Right atrium auricular region (tissue), 2 donors: Measurements from ENCODE around the gene TELO2. TPM values are rescaled to one million over a fixed set of nuclear protein-coding genes. Genes with fewer than 3 reads are reported as not detected.

Experiments
- DNase-seq: peaks from one replicate; pipeline ENCODE4 v3.0.0-alpha.2; 2019; ENCODE audit warnings: low spot score
- H3K27ac ChIP-seq, 2 donors: fragments of 200-600 bp; sonication (generic); 1 replicate in 1 of 2; 2 replicates in 1 of 2; pipeline ENCODE4 v1.5.1; 2016 to 2019
- H3K27me3 ChIP-seq, 2 donors: fragments of 200-600 bp; sonication (generic); one replicate each; pipeline versions ENCODE4 v1.5.1 to v1.6.0; 2017 to 2019
- H3K36me3 ChIP-seq: fragments of 200-600 bp; sonication (generic); one replicate; pipeline ENCODE4 v1.5.1; 2016
- H3K4me1 ChIP-seq, 2 donors: fragments of 200-600 bp; sonication (generic); one replicate each; pipeline versions ENCODE4 v1.5.1 to v1.6.0; 2017 to 2019
- H3K4me3 ChIP-seq, 2 donors: fragments of 200-600 bp; sonication (generic); 1 replicate in 1 of 2; 2 replicates in 1 of 2; pipeline ENCODE4 v1.5.1; 2017 to 2019; ENCODE audit warnings: mild to moderate bottlenecking in 1 of 2, moderate library complexity in 1 of 2
- H3K9me3 ChIP-seq, 2 donors: fragments of 200-600 bp; sonication (generic); one replicate each; pipeline ENCODE4 v1.5.1; 2019
- total RNA-seq, 2 donors: library from RNA; depleted of rRNA; stranded (reverse); fragments of >200 nt; gene quantifications; one replicate each; pipeline ENCODE4 v1.1.0, GENCODE V29; 2016
- TF ChIP-seq, protein P1 (sequence below), 2 donors: fragments of 200-600 bp; sonication (generic); IDR thresholded peaks; one replicate each; pipeline ENCODE4 v1.5.1; 2019; ENCODE audit warnings: antibody characterized with exemption in 2 of 2

Gene TELO2
- total RNA-seq, 2 donors from 2014 or later, result 11.3 to 11.5 TPM

DNA sequence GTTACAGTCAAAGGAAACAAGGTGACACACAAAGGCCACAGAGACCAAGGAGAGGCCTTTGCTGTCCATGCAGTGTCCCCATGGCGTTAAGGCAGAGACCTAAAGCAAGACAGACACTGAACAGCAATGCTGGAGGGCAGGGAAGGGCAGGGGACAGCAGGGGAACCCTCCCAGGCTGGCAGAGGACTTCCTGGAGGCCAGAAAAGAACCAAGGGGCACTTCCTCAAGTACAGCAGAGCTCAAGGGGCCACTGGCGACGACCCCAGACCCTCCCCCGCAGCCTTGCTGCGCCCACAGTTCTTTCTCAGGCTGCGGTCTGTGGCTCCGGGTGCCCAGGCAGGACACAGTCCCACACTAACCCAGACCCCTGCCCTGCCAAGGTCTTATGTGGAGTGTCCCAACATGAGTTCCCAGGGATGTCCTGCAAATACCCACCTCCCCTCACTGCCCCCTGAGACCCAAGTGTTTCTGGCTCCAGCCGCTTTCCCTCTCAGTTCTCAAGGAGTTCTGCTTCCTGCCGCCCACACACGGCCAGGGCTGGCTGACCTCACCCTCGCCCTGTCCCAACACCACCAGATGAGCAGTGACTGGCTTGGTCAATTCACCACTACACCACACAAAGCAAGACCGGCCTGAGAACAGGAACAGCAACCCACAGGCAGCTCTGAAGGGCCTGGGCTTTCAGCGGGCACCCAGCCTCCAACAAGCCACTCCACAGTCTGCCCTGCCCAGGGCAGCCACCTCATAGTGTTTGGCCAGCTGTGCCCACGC, 22.5 kb upstream of the TELO2 start:
- Histone ChIP-seq H3K27me3 (no peaks in the 10 kb centered on the region), H3K36me3 (no peaks in the 10 kb centered on the region), H3K27ac (no peak overlapping the region), H3K9me3 (no peaks in the 10 kb centered on the region), H3K4me1 (peaks cover 0 to 32% of the 10 kb centered on the region in 2 donors), H3K4me3 (no peak overlapping the region)
- DNase-seq, result no peak
- TF ChIP-seq, protein P1, sequence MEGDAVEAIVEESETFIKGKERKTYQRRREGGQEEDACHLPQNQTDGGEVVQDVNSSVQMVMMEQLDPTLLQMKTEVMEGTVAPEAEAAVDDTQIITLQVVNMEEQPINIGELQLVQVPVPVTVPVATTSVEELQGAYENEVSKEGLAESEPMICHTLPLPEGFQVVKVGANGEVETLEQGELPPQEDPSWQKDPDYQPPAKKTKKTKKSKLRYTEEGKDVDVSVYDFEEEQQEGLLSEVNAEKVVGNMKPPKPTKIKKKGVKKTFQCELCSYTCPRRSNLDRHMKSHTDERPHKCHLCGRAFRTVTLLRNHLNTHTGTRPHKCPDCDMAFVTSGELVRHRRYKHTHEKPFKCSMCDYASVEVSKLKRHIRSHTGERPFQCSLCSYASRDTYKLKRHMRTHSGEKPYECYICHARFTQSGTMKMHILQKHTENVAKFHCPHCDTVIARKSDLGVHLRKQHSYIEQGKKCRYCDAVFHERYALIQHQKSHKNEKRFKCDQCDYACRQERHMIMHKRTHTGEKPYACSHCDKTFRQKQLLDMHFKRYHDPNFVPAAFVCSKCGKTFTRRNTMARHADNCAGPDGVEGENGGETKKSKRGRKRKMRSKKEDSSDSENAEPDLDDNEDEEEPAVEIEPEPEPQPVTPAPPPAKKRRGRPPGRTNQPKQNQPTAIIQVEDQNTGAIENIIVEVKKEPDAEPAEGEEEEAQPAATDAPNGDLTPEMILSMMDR (IDR thresholded peaks at IDR 0.05), result no peak

DNA sequence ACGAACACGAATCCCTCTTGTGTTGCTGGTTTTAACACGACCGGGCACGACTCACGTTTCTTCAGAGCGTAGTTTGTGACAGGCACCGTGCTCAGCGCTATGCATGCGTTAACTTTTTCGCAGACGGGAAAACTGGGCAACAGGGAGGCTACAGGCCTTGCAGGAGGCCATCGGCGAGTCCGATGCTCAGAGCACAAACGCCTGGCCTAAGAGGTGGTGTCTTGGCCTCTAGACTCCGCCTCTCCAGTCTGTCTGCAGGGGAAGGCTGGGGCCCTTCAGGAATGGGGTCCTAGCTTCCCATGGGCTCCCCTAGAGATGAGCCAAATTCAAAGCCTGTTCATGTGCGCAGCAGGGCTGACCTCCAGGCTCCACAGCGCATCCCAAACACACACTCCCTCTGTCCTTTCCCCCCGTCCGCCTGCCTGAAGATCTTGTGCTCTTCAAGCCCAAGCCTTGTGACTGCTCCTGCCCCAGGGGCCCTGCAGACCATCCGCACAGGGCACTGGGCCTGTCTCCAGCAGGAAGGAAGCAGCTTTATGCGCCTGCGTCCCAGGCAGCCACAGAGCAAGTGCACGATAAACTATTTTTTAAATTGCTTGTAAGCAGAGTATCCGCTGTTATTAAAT, 21.5 kb upstream of the TELO2 start:
- H3K9me3 ChIP-seq, result no peaks in the 10 kb centered on the region
- DNase-seq, result no peak
- TF ChIP-seq, protein P1 (IDR thresholded peaks at IDR 0.05), result no peak
- no peaks in the 10 kb centered on the region for H3K36me3 ChIP-seq
- H3K4me1 ChIP-seq, result peaks cover 0 to 35% of the 10 kb centered on the region in 2 donors
- no peak overlapping the region for H3K27ac ChIP-seq
- H3K4me3 ChIP-seq, result no peak overlapping the region
- H3K27me3 ChIP-seq, result no peaks in the 10 kb centered on the region

DNA sequence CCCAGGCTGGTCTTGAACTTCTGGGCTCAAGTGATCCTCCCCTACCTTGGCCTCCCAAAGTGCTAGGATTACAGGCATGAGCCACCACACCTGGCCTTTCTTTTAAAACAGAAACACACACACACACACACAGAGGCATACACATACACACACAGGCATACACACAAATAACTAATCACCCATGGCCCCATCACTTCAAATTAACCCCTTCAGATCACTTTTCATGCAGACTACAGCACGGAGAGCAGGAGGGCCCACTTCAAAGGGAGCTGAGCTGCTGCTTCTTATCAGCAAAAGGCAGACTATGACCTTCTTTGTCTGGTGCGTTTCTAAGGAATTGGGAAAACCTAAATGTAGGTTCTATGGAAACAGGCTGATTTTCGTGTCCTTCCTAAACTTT, 20.2 kb upstream of the TELO2 start:
- TF ChIP-seq, protein P1 (IDR thresholded peaks at IDR 0.05), result no peak
- no peaks in the 10 kb centered on the region for H3K36me3 ChIP-seq
- no peaks in the 10 kb centered on the region for H3K9me3 ChIP-seq
- no peaks in the 10 kb centered on the region for H3K27me3 ChIP-seq
- no peak overlapping the region for H3K27ac ChIP-seq
- H3K4me1 ChIP-seq, result peaks cover 0 to 35% of the 10 kb centered on the region in 2 donors
- no peak for DNase-seq
- H3K4me3 ChIP-seq, result no peak overlapping the region

DNA sequence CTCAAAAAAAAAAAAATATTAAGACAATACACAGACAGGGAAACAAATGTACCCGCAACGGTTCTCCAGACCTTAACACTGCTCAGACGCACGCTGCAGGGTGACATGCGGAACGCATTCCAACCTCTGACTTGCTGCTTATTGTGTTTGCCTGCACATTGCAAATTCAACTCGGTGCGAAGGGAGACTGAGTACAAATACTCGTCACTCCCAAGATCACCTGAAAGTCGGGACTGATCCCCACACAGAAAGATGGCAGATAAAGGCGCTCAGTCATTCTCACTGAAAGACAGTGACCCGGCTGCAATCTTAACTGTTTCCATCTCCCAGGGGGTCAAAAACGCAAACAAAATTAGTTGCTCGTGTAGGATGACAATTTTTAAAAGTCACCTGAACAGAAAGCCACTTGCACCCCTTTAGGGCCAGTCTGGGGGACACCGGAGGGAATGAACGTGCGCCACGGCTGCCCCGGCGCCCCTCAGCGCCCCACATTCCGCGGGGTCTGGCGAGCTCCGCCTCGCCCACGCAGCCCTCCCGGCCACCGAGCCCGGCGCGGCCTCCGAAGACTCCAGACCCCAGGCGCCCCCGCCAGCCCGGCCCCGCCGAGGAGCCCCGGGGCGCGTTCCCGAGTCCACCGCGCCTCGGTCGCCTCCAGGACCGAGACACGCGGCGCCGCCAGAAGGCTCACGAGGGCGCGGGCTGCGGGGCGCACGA, 18.9 kb upstream of the TELO2 start:
- no peaks in the 10 kb centered on the region for H3K36me3 ChIP-seq
- no peak for DNase-seq
- H3K4me1 ChIP-seq, result peaks cover 0 to 35% of the 10 kb centered on the region in 2 donors
- H3K27me3 ChIP-seq, result no peaks in the 10 kb centered on the region
- H3K9me3 ChIP-seq, result no peaks in the 10 kb centered on the region
- TF ChIP-seq, protein P1 (IDR thresholded peaks at IDR 0.05), result no peak
- peak overlapping the region; percentile 74 to 98 for H3K4me3 ChIP-seq
- peak overlapping the region; percentile 84 to 94 for H3K27ac ChIP-seq

DNA sequence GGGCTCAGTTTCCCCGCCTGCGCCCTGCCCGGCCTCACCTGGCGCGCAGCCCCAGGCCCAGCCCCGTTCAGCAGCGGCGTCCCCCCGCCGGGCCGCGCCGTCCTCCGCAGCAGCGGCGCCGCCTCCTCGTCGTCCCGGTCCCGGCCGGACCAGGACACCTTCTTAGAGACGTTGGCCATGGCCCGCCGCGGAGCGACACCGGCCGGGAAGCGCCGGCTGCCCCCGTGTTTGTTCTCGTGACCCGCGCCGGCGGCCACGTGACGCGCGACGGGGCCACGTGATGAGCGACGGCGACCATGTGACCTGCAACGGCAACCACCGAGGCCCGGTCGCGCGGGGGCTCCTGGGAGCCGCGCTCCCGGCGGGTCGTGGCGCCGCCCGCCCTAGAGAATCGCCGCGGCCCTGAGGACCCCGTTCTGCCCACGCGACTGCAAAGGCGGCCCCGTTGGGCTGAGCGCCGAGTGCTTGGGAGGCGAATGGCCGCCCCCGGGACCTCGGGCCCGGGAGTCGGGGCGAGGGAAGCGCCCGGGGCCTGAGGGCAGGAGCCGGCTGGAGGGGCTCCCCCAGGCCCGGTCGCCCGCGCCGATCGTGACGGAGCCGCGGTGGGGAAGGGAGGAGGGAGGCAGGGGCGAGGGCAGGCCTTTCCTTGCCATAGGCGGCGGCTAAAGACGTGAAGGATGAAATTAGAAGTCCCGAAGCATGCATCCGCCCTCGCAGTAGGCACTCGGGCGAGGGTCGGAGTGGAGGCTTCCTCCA, 18.2 kb upstream of the TELO2 start, which contains the start of gene CLCN7:
Gene CLCN7 (minus strand): TSS at position 233 of the 756 bp plus-strand sequence. CDS start 54 bp downstream, at position 179.
- Histone ChIP-seq H3K27ac (peak within 1 kb of the TSS; percentile 84 to 94), H3K27me3 (no peaks in the 10 kb centered on the region), H3K9me3 (no peaks in the 10 kb centered on the region), H3K36me3 (no peaks in the 10 kb centered on the region), H3K4me1 (peaks cover 0 to 35% of the 10 kb centered on the region in 2 donors), H3K4me3 (peak within 1 kb of the TSS; percentile 74 to 98)
- peak; percentile 94 for DNase-seq
- TF ChIP-seq, protein P1 (IDR thresholded peaks at IDR 0.05), result peak in 1 of 2 donors; percentile 36
